Measurements from ENCODE around the gene TSPAN11.

The TSPAN11 gene

DNA sequence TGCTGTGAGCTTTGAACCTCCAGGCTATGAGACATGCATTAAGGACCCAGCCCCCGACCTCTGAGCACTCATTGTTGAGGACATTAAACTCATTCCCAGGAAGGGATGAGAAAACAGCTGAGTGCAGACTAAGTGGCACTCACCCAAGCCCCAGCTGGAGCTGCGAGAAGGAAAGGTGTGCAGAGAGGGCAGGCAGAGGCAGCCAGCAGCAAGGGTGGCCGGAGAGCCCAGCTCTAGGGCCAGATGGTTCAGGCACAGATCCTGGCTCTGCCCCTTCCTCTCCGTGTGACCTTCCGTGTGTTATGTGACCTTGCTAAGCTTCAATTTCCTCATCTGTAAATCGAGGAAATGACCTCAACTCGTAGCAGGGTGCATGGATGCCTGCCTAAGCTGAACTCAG, 3.7 kb downstream of the TSPAN11 start:
- no peak overlapping the region for H3K27ac ChIP-seq (ENCODE audit: low read depth, low read length, poor library complexity, severe bottlenecking)
- H3K9me2 ChIP-seq (ENCODE audit: low read depth, low read length), result no peaks in the 10 kb centered on the region
- no peak overlapping the region for H3K4me2 ChIP-seq (ENCODE audit: low read length)
- no peaks in the 10 kb centered on the region for H3K79me2 ChIP-seq (ENCODE audit: insufficient read depth, low read length)
- H3F3A ChIP-seq (ENCODE audit: insufficient read depth, low read length), result no peaks in the 10 kb centered on the region
- no peak overlapping the region for H3K4me3 ChIP-seq (ENCODE audit: low read depth, low read length, poor library complexity, severe bottlenecking)
- H3K27me3 ChIP-seq (ENCODE audit: insufficient read depth, low read length), result no peaks in the 10 kb centered on the region; the same call in 1 of the 2 replicates
- no peaks in the 10 kb centered on the region for H3K4me1 ChIP-seq (ENCODE audit: insufficient read depth, low read length, severe bottlenecking)
- no peaks in the 10 kb centered on the region for H3K36me3 ChIP-seq (ENCODE audit: insufficient read depth, low read length)
- no peak overlapping the region for H3K9ac ChIP-seq (ENCODE audit: low read length)
- no peak for TF ChIP-seq EZH2 (IDR thresholded peaks at IDR 0.05; ENCODE audit: borderline replicate concordance, low read length)
- H3K9me3 ChIP-seq (ENCODE audit: low read length), result no peaks in the 10 kb centered on the region
- no peaks in the 10 kb centered on the region for H4K20me1 ChIP-seq (ENCODE audit: insufficient read depth, low read length)
- H2AFZ ChIP-seq (ENCODE audit: low read length), result no peak overlapping the region

DNA sequence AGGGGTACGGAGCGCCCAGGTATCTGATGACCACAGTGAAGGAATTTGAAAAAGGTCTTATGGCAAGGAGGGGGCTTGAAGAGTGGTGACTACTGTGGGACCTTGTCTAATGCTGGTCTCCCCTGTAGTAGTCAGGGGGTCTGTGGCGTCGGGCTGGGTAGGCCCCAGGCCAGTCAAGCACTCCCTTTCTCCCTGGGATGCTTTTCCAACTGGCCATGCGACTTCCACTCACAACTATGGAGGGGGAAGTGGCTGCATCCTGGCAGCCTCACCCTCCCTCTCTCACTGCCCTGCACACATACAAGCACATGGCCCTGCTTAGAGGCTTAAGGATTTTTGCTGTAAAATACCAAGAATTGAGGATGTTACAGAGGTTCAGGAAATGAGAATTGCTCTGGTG, 4.1 kb downstream of the TSPAN11 start:
- Histone ChIP-seq H3K27me3 (ENCODE audit: insufficient read depth, low read length) (no peaks in the 10 kb centered on the region; the same call in 1 of the 2 replicates), H3K9me3 (ENCODE audit: low read length) (no peaks in the 10 kb centered on the region), H3K79me2 (ENCODE audit: insufficient read depth, low read length) (no peaks in the 10 kb centered on the region), H2AFZ (ENCODE audit: low read length) (no peak overlapping the region), H3K4me3 (ENCODE audit: low read depth, low read length, poor library complexity, severe bottlenecking) (no peak overlapping the region), H3F3A (ENCODE audit: insufficient read depth, low read length) (no peaks in the 10 kb centered on the region), H3K9me2 (ENCODE audit: low read depth, low read length) (no peaks in the 10 kb centered on the region), H3K4me1 (ENCODE audit: insufficient read depth, low read length, severe bottlenecking) (no peaks in the 10 kb centered on the region), H3K4me2 (ENCODE audit: low read length) (no peak overlapping the region), H3K27ac (ENCODE audit: low read depth, low read length, poor library complexity, severe bottlenecking) (no peak overlapping the region), H3K9ac (ENCODE audit: low read length) (no peak overlapping the region), H4K20me1 (ENCODE audit: insufficient read depth, low read length) (no peaks in the 10 kb centered on the region), H3K36me3 (ENCODE audit: insufficient read depth, low read length) (no peaks in the 10 kb centered on the region)
- no peak for TF ChIP-seq EZH2 (IDR thresholded peaks at IDR 0.05; ENCODE audit: borderline replicate concordance, low read length)
- TF ChIP-seq, protein P1, sequence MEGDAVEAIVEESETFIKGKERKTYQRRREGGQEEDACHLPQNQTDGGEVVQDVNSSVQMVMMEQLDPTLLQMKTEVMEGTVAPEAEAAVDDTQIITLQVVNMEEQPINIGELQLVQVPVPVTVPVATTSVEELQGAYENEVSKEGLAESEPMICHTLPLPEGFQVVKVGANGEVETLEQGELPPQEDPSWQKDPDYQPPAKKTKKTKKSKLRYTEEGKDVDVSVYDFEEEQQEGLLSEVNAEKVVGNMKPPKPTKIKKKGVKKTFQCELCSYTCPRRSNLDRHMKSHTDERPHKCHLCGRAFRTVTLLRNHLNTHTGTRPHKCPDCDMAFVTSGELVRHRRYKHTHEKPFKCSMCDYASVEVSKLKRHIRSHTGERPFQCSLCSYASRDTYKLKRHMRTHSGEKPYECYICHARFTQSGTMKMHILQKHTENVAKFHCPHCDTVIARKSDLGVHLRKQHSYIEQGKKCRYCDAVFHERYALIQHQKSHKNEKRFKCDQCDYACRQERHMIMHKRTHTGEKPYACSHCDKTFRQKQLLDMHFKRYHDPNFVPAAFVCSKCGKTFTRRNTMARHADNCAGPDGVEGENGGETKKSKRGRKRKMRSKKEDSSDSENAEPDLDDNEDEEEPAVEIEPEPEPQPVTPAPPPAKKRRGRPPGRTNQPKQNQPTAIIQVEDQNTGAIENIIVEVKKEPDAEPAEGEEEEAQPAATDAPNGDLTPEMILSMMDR (IDR thresholded peaks at IDR 0.05; ENCODE audit: low read length), result no peak

DNA sequence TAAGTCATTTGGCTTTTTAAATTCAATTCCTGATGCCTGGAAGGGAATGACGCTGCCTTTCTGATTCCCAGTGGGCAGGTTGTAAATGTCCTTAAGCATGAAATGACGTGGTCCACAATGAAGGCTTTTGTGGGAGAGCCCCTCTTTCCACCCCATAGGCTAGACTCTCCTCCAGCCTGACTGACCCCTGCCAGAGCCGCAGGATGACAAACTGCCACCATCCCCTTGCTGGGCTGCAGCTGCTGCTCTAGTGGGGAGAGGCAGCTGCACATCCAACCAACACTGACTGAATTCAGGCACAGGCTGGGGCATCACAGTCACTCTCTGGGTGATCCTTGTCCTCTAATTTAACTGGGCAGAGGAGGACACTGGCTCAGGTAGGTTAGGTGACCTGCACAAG, 6.3 kb downstream of the TSPAN11 start:
- Histone ChIP-seq H3K9me2 (ENCODE audit: low read depth, low read length) (no peaks in the 10 kb centered on the region), H3K9ac (ENCODE audit: low read length) (no peak overlapping the region), H3K27me3 (ENCODE audit: insufficient read depth, low read length) (peaks cover 3% of the 10 kb centered on the region), H3K79me2 (ENCODE audit: insufficient read depth, low read length) (no peaks in the 10 kb centered on the region), H3F3A (ENCODE audit: insufficient read depth, low read length) (no peaks in the 10 kb centered on the region), H2AFZ (ENCODE audit: low read length) (no peak overlapping the region), H3K27ac (ENCODE audit: low read depth, low read length, poor library complexity, severe bottlenecking) (no peak overlapping the region), H4K20me1 (ENCODE audit: insufficient read depth, low read length) (no peaks in the 10 kb centered on the region), H3K4me1 (ENCODE audit: insufficient read depth, low read length, severe bottlenecking) (no peaks in the 10 kb centered on the region), H3K4me2 (ENCODE audit: low read length) (no peak overlapping the region), H3K4me3 (ENCODE audit: low read depth, low read length, poor library complexity, severe bottlenecking) (no peak overlapping the region), H3K36me3 (ENCODE audit: insufficient read depth, low read length) (no peaks in the 10 kb centered on the region), H3K9me3 (ENCODE audit: low read length) (no peaks in the 10 kb centered on the region)
- no peak for TF ChIP-seq EZH2 (IDR thresholded peaks at IDR 0.05; ENCODE audit: borderline replicate concordance, low read length)
- TF ChIP-seq, protein P1 (IDR thresholded peaks at IDR 0.05; ENCODE audit: low read length), result no peak

DNA sequence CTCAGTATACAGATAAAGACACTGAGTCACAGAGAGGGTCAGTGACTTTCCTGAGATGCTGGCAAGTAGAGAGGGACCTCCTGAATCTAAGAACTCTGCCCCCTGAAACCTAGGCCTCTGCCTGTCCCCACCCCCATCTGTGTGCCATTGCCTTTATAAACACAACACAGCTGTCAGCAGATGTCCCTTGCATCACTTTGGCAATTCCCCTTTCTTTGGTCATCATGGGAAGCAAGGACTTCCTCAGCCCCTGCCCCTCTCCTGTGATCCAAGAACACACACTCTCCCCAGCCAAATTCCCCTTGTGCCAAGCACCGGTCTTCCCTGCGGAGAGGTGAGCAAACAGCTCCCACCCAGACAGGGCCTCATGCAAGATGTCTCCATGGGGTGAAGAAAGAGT, 8.3 kb downstream of the TSPAN11 start:
- H3K9me3 ChIP-seq (ENCODE audit: low read length), result no peaks in the 10 kb centered on the region

More for the DNA sequence above, 8.3 kb downstream of the TSPAN11 start:
- Histone ChIP-seq H3K27ac (ENCODE audit: low read depth, low read length, poor library complexity, severe bottlenecking) (no peak overlapping the region), H2AFZ (ENCODE audit: low read length) (no peak overlapping the region), H3K27me3 (ENCODE audit: insufficient read depth, low read length) (peaks cover 3% of the 10 kb centered on the region), H3K36me3 (ENCODE audit: insufficient read depth, low read length) (no peaks in the 10 kb centered on the region), H4K20me1 (ENCODE audit: insufficient read depth, low read length) (no peaks in the 10 kb centered on the region), H3F3A (ENCODE audit: insufficient read depth, low read length) (no peaks in the 10 kb centered on the region), H3K9me2 (ENCODE audit: low read depth, low read length) (no peaks in the 10 kb centered on the region), H3K9ac (ENCODE audit: low read length) (no peak overlapping the region), H3K79me2 (ENCODE audit: insufficient read depth, low read length) (no peaks in the 10 kb centered on the region), H3K4me3 (ENCODE audit: low read depth, low read length, poor library complexity, severe bottlenecking) (no peak overlapping the region), H3K4me1 (ENCODE audit: insufficient read depth, low read length, severe bottlenecking) (no peaks in the 10 kb centered on the region), H3K4me2 (ENCODE audit: low read length) (no peak overlapping the region)
- no peak for TF ChIP-seq EZH2 (IDR thresholded peaks at IDR 0.05; ENCODE audit: borderline replicate concordance, low read length)
- TF ChIP-seq, protein P1 (IDR thresholded peaks at IDR 0.05; ENCODE audit: low read length), result no peak

Measured in OCI-LY1 (cell line).